AG08396 (cell line): ENCODE measurements around the gene APOBEC3A.
"Not testable (repeated sequence)": the region's sequence is repeated elsewhere in the genome, so short reads cannot be mapped to it uniquely, and the experiment has no call there.

Source experiments
- DNase-seq: peaks from one replicate; pipeline ENCODE4 v3.0.0; 2012; ENCODE audit warnings: low spot score, mixed read lengths

The APOBEC3A gene

DNA sequence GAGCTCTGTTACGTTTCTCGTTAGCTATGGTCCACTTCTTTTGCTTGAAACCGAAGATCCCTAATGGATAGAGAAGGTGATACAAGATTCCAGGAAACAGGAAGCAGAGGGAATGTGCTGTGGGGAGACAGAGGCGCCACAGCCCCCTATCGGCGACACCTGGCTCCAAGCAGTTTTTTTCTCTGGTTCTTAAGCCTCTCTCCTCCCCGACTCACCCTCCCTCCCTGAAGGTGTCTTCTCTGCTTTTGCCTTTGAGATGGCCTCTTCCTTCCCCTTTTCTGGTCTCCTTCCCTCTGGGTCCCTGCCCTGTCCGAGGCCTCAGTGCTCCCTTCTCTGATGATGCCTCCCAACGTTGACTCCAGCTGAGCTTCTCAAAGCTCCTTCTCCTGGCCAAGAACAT lies 14.2 kb upstream of the APOBEC3A start:
- no peak for DNase-seq

DNA sequence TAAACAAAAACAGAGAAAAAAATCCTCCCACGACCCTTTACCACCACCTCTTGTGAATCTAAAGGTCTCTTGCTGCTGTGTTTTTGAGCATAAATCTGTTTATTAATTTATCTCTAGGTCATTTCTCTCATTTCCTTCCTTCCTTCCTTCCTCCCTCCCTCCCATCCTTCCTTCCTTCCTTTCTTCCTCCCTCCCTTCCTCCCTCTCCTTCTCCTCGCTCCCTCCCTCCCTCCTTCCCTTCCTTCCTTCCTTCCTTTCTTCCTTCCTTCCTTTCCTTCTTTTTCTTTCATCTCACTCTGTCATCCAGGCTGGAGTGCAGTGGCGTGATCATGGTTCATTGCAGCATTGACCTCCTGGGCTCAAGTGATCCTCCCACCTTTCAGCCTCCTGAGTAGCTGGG lies 13.5 kb upstream of the APOBEC3A start:
- no peak for DNase-seq

DNA sequence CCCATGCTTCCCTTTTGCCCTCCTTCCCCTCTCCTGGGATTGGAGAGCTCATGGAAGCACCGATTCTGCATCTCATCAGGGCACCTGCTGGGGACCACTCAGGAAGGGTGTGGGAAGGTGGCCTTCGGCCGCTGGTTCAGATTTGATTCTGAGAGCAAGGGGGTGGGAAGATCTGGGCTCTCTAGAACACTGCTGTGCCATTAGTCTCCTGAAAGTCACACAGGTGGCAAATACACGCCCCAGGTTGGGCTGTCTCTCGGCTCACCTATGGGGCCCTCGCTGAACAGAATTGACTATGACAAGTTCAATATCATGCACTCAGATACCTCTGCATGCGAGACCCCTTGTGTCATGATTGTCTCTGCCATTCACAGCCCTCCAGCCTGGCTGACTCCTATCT lies 12.8 kb upstream of the APOBEC3A start:
- DNase-seq, result no peak

DNA sequence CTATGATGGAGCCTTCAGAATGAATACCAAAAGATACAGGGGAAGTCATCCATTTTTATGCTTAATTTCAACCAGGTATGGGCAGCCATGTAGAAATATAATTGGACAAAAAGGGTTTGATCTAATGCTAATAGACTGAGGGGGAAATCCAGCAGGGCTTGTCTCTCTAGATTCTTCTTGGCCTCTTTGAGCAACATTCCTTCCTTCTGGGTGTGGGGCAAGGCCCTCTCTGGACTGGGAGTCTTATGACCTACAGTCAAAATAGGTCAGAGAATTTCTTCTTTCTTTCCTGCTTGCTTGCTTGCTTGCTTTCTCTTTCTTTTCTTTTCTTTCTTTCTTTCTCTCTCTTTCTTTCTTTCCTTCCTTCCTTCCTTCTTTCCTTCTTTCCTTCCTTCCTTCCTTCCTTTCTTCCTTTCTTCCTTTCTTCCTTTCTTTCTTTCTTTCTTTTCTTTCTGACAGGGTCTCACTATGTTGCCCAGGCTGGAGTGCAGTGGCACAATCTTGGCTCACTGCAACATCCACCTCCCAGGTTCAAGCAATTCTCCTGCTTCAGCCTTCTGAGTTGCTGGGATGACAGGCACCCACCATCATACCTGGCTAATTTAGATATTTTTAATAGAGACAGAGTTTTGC lies 11.6 kb upstream of the APOBEC3A start:
- not testable (repeated sequence) for DNase-seq

DNA sequence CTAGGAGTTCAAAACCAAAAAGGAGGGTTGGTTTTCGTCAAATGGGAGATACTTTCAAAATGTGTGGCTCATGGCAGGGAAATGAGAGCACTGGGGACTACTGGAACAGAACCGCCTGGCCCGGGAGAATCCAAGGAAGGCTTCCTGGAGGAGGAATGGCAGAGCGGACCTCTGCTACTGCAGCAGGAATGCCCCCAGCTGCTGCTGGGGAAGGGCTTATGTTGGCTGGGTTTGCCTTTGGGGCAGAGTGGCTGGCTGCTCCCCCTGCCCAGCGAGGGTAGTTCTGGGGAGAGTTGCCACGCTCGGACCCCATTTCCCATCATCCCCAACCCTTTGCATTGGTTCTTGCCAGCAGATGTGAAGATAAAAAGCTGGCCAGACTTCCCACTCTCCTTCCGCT lies 10.6 kb upstream of the APOBEC3A start:
- DNase-seq, result no peak

DNA sequence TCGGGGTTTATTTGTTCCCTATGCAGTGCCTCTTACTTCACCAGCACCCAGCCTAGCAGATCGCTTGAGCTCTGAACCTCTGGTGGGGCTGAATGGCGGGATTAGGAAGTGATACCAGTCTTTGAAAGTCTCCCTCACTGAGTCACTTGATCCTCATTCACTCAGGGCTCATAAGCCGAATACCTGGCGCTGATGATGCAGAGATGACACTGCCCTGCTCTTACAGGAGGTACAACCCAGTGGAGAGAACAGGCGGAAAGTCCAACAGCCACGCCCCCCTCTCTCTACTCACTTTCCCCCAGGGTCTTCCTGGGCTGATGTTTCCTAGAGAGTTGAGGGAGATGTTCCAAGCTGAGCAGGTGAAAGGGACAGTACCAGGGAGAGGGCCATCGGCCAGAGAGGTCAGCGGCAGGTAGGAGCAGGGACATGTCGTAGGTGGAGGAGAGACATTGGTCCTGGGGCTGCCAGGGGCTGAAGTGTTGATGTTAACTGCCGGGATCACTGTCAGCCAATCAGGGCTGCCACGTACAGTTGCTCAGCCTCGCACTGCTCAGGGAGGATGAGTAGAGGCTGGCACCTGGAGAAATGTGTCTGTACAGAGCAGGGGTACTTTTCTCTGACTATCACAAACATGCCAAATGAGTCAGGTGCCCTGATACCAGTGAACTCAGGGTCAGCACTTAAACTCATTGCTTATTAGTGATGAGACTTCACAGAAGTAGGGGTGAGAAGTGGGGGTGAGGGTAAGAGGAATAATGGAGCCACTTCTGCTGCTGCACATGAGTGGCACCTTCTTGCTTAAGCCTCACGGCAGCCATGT lies 9.9 kb upstream of the APOBEC3A start:
- no peak for DNase-seq

DNA sequence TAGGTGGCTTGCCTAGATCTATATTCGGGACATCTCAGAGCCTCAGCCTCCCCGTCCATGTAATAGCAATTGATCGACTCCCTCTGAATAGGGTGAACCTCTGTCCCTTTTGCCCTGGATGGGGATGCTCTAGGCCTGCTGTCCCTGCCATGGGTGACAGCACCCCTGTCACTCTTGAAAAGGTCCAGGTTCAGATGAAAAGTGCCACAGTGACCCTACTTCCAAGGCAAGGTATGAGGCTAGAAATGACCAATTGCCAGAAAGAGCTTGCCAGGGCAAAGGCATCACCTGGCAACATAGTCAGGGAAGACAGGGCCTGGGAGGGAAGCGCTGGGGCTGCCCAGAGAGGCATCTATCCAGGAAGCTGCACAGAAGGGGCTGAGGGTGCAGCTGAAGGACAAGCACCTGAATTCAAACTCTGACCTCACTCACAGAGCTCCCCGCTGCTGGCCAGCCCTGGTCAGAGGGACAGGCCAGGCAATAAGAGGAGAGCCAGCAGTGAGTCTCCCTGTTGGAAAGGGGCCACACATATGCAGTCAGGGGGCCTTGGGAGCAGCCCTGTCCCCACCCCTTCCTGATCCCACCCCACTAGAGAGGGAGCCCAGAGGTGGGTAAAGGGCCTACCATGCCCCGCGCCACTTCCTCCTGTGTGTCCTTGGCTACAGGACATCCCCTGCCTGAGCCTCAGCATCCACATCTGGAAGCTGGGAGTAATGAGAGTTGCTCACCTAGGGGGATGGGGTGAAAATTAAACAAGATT lies 9.0 kb upstream of the APOBEC3A start:
- no peak for DNase-seq

DNA sequence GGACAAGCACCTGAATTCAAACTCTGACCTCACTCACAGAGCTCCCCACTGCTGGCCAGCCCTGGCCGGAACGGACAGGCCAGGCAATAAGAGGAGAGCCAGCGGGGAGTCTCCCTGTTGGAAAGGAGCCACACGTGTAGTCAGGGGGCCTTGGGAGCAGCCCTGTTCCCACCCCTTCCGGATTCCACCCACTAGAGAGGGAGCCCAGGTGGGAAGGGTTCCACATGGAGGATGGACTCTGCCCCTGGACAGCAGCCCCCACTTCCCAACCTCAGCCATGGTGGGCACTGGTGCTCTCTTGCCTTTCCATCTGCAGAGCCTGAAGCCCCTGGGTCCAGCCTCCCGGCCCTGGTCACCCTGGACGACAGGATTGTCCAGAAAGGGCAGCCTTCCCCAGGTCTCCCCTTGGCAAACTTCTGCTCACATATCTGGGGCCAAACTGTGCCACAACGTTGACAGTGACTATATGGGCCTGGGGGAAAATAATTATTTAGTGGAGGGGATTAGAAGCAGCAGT lies 7.5 kb upstream of the APOBEC3A start:
- DNase-seq, result no peak

DNA sequence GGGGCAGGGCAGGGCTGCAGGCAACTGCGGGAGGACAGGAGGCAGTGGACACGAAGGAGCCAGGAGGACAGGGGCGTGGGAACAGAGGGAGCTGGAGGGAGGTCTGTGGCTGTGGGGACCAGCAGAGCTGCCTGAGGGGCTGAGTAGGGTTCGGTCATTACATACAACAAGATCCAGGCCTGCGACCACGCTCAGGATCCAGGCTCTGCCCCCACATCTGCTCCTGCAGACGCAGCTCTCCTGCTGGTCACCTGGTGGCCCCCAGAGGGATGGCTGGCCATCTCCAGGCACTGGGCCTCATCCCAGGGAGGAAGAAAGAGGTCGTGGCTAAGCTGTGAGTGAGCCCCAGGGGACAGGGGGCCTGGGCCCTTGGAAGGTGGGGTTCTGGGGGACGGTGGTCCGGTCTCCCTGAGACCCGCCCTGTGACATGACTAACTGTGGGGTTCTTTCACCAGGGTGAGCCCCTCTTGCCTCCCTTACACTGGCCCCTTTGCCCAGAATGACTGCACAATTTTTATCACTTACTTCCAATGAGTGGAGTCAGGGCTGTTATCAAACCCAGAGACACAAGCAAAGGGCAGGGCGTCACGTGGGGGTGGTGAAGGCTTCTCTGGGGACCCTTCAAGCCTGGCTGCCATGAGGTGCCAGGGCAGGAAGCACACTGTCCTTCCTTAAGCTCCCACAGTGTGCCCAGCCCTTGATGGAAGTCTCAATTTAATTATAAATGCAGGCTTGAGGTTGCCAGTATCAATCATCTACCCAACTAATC lies 6.7 kb upstream of the APOBEC3A start:
- DNase-seq, result no peak

DNA sequence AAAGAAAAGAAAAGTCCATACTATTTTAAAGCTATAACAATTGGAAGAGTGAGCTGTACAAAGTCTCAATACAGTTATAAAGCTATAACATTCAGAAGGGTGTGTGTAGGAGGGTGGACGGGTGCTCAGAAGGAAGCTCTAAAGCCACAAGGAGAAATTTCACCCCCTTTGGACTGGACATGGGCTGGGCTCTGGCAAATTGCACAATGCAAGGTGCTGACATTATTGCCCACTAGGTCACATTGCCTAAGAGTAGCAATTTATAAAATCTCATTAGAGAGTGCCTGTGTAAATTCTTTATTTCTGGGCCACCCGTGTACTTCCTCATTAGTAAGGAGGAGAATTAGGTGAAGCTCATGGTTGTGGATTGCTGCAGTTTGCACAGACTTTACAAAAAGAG lies 5.7 kb upstream of the APOBEC3A start:
- DNase-seq, result no peak

DNA sequence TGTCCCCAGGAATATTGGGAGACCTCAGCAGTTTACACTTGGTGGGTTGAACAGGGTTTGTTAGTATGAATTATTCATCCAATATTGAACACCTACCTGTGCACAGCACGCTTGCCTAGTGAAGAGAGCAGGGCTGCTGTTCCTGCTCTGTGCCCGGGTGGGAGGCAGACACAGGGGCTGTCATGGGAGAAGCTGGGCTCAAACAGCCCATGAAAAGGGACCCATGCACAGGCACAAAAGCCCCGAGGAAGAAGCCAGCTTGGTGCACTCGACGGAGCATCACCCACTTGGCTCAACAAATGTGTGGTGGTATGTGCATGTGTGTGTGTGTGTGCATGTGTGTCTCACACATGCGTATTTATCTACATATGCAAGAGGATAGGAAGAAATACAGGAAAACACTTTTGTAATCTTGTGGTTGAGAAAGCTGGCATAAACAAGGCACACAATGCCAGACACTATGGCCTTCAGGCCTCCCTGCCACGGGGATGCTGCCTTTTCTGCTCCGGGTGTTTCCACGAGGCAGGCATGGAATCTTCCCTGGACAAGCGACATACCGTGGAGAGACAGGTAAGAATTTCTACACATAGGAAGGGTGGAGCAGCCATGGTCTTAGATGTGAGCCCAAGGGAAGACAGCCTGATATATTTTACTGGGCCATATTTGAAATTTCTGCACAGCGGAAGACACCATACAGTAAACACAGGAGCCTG lies 5.0 kb upstream of the APOBEC3A start:
- no peak for DNase-seq

DNA sequence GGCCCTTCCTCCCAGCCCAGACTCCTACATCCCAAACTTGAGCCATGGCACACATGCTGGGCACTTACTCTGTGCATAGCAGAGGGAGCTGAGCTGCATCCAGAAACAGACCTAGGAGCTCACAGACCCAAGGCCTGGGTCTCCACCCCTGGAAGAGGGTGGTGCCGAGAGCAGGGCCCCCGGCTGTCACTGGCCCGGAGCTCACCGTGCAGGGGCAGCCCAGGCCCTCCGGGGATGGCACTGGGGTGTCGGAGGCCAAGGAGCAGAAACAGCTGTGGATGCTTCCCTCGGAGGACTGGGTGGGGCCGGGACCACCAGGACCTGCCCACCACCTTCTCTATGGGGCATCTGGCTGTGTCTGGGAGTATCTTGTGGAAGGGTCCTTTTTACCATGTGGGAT lies 4.3 kb upstream of the APOBEC3A start:
- DNase-seq, result no peak

DNA sequence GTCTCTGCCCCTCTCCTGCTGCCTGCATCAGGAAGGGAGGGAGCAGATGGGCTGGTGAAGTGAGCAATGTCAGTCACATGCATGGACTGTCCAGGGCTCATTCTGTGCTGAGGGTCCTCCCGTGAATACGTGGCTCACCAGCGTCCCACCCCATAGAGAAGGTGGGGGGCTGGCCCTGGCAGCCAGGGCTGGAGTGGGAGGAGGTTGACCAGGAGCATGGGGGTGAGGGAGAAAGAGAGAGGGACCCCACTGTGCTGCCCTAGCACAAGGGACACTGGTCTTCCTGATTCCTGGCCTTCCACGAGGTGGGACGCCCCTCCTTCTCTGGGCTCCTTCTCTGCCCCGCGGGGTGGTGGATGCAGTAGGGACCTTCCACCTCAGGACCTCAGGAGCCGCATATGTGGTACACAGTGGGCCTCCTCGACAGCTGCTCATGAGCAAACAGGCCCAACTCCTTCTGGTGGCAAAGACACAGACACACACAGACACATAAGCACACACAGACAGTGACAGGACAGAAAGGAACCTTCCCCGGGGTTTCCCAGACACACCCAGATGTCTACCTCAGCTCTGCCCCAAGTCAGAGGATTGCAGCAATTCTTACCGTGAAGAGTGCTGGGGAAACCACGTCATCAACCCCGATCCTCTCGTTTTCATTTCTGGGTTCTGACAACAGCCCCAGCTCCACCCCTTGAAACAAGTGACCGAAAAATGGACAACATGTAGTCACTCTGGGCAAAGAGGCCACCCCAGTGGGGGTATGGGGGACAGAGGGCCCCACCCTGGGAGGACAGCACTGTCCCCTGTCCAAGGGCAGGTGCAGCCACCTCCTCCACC lies 3.6 kb upstream of the APOBEC3A start:
- peak; percentile 22 for DNase-seq

DNA sequence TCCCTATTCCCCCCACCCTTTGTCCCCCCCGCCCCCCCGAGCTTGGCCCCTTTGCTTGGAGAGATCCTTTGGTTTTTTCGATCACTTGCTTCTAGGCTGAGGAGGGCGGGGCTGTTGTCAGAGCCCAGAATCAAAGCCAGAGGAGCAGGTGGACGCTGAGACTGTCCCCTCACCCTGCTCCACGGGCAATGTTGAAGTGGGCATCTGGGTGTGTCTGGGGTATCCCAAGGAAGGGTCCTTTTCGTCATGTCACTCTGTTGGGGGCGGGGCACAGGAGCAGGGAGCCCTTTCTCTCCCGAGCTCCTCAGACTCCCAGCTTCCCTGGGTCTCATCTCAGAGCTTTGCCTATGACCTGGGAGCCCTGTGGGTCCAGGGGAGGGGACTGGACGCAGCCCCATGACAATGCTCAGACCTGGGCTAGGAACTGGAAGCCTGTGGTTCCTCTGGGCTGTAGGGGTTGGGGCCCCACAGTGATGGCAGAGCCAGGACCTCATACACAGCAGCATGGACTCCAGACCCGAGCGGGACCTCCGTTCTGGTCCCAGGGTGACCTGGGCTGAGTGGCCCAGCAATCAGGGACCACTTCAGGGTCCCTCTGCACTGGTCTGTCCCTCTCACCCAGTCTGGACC lies 2.9 kb upstream of the APOBEC3A start:
- peak; percentile 4 for DNase-seq

DNA sequence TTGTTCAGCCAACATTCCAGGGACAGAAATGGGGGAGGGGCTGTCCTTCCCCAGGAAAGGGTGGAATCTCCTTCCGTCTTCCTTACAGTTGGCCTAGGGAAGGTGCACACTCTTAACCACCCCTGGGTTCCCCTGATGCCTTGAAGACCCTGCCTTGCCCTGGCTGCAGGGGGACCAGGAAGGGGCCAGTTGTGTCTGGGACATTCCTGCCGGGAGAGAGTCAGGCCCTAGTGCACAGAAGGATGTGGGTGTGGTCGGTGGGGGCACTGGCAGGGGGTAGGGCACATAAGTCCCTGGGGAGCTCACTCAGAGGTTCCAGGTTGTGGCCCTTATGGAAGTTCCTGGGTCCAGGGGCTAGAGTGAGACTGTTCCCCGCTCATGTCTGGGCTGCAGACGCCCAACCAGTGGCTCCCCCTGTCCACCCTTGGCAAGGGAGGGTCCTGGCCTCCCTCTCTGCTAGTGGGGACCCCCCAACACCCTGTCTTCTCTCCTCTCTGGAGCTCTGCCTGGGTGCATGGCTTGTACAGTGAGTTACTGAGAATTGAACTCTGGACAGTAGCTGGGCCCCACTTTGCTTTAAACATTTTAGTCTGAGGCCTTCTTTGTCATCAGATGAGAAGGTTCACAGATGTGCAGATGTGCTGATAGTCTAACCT lies 2.0 kb upstream of the APOBEC3A start:
- DNase-seq, result no peak

DNA sequence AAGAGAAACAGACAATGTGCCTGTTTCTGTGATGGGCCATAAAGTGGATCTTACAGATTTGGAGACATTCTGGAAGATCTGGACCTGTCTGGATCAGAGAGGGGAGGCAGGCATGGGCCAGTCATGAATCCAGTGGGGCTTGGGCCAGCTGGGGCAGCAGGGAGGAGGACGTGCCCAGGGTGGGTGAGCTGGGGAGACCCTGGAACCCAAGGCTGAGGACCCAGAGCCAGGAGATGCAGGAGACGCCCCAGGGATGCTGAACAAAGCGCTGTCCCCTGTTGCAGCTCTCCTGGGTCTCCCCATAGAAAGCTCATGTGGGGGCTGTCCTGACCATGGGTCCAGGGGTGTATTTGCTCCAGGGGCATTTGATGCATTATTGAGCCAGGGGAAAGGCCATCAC lies 1.5 kb upstream of the APOBEC3A start:
- DNase-seq, result no peak

DNA sequence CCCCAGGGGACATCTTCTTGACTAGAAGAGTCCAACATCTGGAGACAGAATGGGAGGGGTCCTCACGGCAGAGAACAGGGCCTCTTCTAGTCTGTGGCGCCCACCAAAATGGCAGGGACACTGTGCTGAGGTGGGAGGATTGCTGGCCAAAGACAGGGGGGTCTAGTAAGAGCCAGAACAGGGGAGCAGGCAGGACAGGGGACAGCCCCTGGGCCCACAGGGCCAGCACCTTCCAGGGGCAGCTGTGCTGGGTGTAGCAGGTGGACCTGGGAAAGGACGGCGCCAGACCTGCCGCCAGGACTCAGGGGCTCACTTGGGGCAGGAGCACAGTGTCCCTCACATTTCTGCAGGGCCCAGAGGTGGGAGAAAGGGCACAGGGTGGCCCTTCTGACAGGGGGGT lies 858 bp upstream of the APOBEC3A start:
- DNase-seq, result no peak

DNA sequence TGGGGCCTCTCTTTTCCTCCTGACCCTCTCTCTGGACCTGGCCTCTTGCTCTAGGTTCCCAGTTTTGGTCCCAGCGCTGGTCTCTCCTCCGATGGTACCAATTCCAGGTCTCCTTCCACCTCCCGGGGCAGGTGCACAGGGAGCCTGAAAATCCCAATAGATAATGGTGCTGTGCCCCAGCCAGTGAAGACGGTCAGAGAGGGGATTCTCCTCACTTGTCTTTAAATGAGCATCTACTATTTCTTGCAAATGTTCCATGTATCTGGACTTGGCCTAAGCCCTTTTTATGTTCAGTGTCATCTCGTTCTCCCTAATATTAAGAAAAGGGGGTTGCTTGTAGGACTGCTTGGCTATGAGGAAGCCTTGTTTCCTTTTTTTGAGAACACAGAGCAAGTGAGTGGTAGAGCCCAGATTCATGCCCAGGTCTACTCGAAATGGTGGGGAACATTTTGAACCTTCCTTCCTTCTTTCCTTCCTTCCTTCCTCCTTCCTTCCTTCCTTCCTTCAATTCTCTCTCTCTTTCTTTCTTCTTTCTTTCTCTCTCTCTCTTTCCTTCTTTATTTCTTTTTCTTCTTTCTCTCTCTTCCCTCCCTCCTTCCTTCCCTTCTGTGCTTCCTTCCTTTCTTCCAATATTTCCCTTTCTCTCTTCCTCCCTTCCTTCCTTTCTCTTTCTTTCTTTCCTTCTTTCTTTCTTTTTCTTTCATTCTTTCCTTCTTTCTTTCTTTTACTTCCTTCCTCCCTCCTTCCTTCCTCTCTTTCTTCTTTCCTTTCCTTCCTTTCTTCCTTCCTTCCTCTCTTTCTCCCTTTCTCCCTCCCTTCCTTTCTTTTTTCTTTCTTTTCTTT lies 620 bp downstream of the APOBEC3A start:
- DNase-seq, result no peak

DNA sequence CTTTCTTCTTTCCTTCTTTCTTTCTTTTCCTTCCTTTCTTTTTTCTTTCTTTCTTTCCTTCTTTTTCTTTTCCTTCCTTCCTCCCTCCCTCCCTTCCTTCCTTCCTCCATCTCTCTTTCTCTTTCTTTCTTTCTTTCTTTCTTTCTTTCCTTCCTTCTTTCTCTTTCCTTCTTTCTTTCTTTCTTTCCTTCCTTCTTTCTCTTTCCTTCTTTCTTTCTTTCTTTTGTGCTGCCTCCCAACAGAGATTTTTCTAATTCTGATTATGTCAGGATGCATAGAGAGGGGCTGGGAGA lies 1.2 kb downstream of the APOBEC3A start:
- not testable (repeated sequence) for DNase-seq
